Thoracic aorta (tissue), 2 donors: ENCODE data around the gene FAM78B. TPM values are rescaled to one million over a fixed set of nuclear protein-coding genes. Genes with fewer than 3 reads are reported as not detected.

Experiments used
- ATAC-seq: fragments of 150-250 bp; one replicate; pipeline ENCODE4 v1.8.0; 2017; ENCODE audit warnings: low read depth; ENCODE audit not compliant: insufficient number of reproducible peaks, low FRiP score
- DNase-seq: peaks from one replicate; pipeline ENCODE4 v3.0.0-alpha.2; 2020; ENCODE audit warnings: low spot score
- H3K27ac ChIP-seq, 2 donors: fragments of 200-600 bp; sonication (generic); 1 replicate in 1 of 2; 2 replicates in 1 of 2; pipeline ENCODE4 v1.5.1; 2016; ENCODE audit warnings: mild to moderate bottlenecking in 2 of 2, moderate library complexity in 2 of 2
- H3K27me3 ChIP-seq: fragments of 200-600 bp; sonication (generic); replicated peaks from 2 replicates; pipeline ENCODE4 v1.6.0; 2016; ENCODE audit warnings: mild to moderate bottlenecking; ENCODE audit not compliant: insufficient read depth
- H3K36me3 ChIP-seq: fragments of 200-600 bp; sonication (generic); one replicate; pipeline ENCODE4 v1.5.1; 2016
- H3K4me1 ChIP-seq, 2 donors: fragments of 200-600 bp; sonication (generic); 1 replicate in 1 of 2; 2 replicates in 1 of 2; pipeline versions ENCODE4 v1.5.1 to v1.6.0; 2016; ENCODE audit warnings: low read depth in 2 of 2, mild to moderate bottlenecking in 1 of 2; ENCODE audit not compliant: control insufficient read depth in 1 of 2
- H3K4me3 ChIP-seq: fragments of 200-600 bp; sonication (generic); 2 replicates; pipeline ENCODE4 v1.5.1; 2016; ENCODE audit warnings: mild to moderate bottlenecking
- H3K9me3 ChIP-seq: fragments of 200-600 bp; sonication (generic); 2 replicates; pipeline ENCODE4 v1.5.1; 2016
- total RNA-seq, 2 donors: library from RNA; depleted of rRNA; stranded (reverse); fragments of >200 nt; gene quantifications; one replicate each; pipeline versions ENCODE4 v1.1.0 to v1.2.3, GENCODE V29; 2016
- TF ChIP-seq, protein P1 (sequence below): fragments of 200-600 bp; sonication (generic); IDR thresholded peaks from one replicate; pipeline ENCODE4 v1.5.1; 2019; ENCODE audit warnings: antibody characterized with exemption

The FAM78B gene
- total RNA-seq, 2 donors from 2014 or later = 0.56 to 0.81 TPM

- Histone ChIP-seq H3K36me3 (no peaks in the 10 kb centered on the region), H3K4me1 (no peaks in the 10 kb centered on the region), H3K27ac (no peak overlapping the region), H3K4me3 (no peak overlapping the region), H3K9me3 (no peaks in the 10 kb centered on the region), H3K27me3 (no peaks in the 10 kb centered on the region)
- TF ChIP-seq, protein P1, sequence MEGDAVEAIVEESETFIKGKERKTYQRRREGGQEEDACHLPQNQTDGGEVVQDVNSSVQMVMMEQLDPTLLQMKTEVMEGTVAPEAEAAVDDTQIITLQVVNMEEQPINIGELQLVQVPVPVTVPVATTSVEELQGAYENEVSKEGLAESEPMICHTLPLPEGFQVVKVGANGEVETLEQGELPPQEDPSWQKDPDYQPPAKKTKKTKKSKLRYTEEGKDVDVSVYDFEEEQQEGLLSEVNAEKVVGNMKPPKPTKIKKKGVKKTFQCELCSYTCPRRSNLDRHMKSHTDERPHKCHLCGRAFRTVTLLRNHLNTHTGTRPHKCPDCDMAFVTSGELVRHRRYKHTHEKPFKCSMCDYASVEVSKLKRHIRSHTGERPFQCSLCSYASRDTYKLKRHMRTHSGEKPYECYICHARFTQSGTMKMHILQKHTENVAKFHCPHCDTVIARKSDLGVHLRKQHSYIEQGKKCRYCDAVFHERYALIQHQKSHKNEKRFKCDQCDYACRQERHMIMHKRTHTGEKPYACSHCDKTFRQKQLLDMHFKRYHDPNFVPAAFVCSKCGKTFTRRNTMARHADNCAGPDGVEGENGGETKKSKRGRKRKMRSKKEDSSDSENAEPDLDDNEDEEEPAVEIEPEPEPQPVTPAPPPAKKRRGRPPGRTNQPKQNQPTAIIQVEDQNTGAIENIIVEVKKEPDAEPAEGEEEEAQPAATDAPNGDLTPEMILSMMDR = no peak
- DNase-seq = no peak
- ATAC-seq = no peak
Observed at GRCh38 chr1:166128195-166128594, 38.6 kb downstream of the FAM78B start.

GRCh38 chr1:166127003-166127402, 39.8 kb downstream of the FAM78B start:
- ATAC-seq (no peak), DNase-seq (no peak)
- Histone ChIP-seq H3K27ac (no peak overlapping the region), H3K4me3 (no peak overlapping the region), H3K4me1 (no peaks in the 10 kb centered on the region), H3K9me3 (no peaks in the 10 kb centered on the region), H3K36me3 (no peaks in the 10 kb centered on the region), H3K27me3 (no peaks in the 10 kb centered on the region)
- TF ChIP-seq, protein P1 = no peak

DNA sequence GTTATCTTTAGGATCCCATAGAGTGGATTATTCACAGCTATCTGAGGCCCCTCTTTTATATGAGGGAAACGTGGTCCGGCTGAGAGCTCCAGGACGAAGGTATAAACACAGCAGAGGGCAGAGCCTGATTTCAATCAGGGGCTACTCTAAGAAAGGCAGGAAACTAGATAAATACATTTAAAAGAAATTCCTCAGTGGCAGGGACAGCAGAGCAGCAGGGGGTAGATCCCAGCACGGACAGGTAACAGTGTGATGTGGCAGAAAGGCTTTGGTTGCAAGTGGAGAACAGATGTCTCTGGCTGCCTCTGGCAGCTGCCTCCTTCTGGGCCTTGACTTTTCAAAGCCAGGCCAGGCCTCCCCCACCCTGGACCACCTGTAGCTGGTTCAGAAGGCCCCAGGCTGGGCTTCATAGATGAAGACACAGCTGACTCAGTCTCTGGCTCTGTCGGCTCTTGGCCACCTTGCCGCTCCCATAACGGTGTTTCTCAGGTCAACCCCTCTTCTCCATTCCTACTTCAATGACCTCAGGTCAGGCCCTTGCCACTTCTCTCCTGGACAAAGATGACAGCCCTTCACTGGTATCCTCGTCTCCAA, 43.8 kb downstream of the FAM78B start:
- Histone ChIP-seq H3K4me1 (no peaks in the 10 kb centered on the region), H3K9me3 (no peaks in the 10 kb centered on the region), H3K27me3 (no peaks in the 10 kb centered on the region), H3K4me3 (no peak overlapping the region), H3K27ac (no peak overlapping the region), H3K36me3 (no peaks in the 10 kb centered on the region)
- ATAC-seq (no peak), DNase-seq (no peak)
- TF ChIP-seq, protein P1 = no peak

- no peaks in the 10 kb centered on the region for H3K27me3 ChIP-seq
- no peak overlapping the region for H3K4me3 ChIP-seq
- no peaks in the 10 kb centered on the region for H3K36me3 ChIP-seq
- H3K4me1 ChIP-seq = no peaks in the 10 kb centered on the region
- TF ChIP-seq, protein P1 = no peak
- no peak overlapping the region for H3K27ac ChIP-seq
- DNase-seq (no peak), ATAC-seq (no peak)
- H3K9me3 ChIP-seq = no peaks in the 10 kb centered on the region
Observed at GRCh38 chr1:166121010-166121409, 45.8 kb downstream of the FAM78B start.

DNA sequence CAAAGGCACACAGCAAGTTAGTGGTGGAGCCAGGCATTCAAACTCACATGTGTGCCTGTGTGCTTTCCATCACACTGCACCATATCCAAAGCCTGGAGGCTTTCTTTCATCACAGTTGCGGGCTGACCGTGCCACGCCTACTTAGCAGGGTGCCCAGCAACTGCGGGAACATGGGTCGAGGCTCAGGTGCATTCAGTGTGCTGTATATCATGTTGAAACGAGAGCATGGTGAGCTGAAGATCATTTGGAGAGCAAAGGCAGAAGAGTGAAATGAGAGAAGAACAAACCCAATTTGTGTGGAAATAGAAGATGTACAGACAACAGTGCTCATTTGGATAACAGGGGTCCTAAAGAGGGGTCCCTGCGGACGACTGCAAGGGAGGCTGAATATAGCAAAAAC, 46.5 kb downstream of the FAM78B start:
- TF ChIP-seq, protein P1 = no peak
- Histone ChIP-seq H3K27ac (no peak overlapping the region), H3K27me3 (no peaks in the 10 kb centered on the region)

More for the DNA sequence above, 46.5 kb downstream of the FAM78B start:
- Histone ChIP-seq H3K4me3 (no peak overlapping the region), H3K4me1 (no peaks in the 10 kb centered on the region), H3K36me3 (no peaks in the 10 kb centered on the region), H3K9me3 (no peaks in the 10 kb centered on the region)
- no peak for DNase-seq
- ATAC-seq = no peak
